Activated CD4-positive, alpha-beta T cell treated with anti-CD3 and anti-CD28 coated beads for 48 hours (primary cell): ENCODE data around the gene HPS1.

Source experiments
- DNase-seq: peaks from one replicate; pipeline ENCODE4 v3.0.0-alpha.2; 2020

The HPS1 gene

DNA sequence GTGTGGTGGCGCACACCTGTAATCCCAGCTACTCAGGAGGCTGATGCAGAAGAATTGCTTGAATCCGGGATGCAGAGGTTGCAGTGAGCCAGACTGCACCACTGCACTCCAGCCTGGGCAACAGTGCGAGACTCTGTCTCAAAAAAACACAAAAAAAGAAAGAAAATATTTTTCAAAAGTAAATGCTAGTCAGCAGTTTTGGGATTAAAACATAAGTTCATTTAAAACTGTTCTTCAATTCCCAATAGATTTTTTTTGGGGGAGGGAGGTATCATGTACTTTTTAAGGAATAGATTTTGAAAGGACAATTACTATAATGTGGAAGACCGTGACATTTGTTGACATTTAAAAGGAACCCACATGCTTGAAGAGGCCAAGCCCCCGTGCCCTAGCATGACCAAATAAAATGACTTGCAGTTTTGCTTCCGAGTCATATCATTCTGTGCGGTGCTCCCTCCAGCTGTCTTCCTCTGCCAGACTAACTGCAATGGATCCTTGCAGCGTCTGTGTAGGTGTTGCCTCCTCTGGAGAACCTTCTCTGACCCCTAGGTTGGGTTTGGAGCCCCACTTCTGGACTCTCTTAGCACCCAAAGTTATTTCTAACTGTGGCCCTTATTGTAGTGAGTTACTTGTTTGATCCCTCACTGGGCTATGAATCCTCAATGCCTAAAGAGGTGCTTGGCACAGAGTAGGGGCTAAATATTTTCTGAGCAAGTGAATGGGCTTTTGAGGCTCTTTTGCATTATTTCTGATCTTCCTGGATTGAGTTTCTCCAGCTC lies 17.4 kb upstream of the HPS1 start:
- DNase-seq, result no peak

DNA sequence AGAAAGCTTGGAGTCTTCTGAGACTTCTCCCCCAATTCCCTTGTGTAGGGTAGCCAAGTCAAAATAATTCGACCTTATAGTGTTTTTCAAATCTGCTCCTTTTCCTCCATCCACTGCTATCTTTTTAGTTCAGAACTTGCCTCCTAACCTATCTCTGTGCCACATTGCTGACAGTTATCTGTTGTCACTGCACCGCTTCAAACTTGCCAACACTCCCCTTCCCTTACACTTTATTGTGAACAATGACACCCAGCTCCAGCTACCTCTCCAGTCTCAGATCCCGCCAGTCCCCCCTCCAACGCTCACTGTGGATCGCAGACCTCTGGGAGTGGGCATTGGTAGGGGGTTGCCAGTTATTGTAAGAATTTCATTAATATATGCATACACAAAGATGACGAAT lies 16.3 kb upstream of the HPS1 start:
- DNase-seq, result no peak

GRCh38 chr10:98461500-98461842 lies 14.7 kb upstream of the HPS1 start:
- DNase-seq, result no peak

DNA sequence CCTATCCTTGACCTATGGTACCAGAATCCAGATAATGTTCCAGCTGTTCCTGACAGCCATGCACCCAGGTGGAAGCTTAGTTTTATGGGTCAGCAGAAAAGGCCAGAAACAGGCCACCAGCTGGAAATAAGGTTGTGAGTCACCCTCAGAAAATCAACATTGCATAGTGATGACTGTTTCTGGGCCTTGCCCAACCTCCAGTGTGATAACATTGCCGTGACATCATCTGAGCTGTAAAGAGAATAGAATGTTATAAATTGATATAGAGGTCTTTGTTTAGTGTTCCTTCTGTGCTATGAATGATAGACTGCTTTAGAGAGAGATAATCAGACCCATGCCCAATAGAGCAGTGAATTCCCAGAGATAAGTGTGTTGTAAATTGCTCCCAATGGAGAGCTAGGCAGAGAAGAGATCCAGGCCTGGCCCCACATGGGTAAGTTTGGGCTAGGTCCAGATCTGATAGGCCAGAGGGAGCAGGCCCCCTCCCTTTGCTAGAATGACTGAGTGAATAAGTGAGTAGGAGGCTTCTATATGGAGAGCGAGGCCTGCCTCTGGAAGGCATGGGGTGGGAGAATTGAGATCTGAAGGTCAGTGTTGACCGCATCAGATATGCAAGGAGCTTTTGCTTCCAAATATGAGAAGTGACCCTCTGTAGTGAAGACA lies 14.2 kb upstream of the HPS1 start:
- DNase-seq, result no peak

- no peak for DNase-seq
Observed at GRCh38 chr10:98458809-98459784, 12.4 kb upstream of the HPS1 start.

DNA sequence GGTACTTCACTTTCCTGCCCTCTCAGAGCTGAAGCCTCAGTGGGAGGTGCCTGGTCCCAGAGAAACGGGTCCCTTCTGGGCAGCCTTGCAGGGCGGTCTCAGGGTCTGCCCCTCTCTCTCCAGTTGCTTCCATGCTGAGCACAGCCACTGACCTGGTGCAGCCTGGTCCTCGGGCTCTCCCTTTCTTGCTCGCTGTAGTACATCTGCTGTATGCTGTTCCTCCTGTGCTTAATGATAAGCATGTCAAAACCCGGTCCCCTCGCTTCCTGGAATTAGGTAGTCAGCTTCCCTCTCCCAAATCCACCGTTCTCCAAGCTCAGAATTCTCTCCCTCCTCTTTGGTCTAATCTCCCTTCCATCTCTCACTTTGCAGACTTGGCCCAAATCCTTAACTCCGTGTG lies 11.0 kb upstream of the HPS1 start:
- no peak for DNase-seq

DNA sequence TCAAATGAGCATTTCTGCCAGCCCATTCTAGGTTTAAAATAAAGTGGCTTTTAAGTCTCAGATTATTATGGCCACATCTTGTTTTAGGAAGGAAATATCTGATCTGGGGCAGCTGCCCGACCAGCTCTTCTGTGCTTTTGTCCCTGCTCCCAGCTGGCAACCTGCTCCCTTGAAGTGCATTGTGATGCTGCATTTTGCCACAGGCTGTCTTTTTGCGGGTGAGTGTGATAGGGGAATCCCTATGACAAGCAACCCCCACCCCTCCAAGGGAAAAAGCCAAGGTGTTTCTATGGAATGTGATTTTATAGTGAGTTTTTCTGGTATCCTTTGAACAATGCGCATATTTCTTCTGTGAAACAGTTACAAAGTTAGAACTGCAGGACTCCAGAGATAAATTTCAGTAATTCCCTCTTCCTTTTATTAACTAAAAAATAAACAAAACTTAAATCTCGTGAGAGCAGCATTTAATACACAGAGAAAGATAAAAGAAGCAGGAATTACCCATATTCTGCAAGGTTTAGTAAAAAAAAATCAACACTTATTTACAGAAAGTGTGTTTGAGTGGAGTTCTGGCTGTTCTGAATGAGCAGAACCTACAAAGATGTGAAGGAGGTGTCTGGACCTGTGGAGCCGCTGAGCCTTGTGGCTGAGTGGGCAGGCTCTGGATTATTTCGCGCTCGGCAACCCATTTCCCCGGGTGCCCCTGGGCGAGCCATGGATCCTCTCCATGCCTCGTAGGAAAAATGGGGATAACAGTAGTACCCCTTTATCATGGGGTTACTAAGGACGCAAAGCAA lies 10.1 kb upstream of the HPS1 start:
- no peak for DNase-seq

DNA sequence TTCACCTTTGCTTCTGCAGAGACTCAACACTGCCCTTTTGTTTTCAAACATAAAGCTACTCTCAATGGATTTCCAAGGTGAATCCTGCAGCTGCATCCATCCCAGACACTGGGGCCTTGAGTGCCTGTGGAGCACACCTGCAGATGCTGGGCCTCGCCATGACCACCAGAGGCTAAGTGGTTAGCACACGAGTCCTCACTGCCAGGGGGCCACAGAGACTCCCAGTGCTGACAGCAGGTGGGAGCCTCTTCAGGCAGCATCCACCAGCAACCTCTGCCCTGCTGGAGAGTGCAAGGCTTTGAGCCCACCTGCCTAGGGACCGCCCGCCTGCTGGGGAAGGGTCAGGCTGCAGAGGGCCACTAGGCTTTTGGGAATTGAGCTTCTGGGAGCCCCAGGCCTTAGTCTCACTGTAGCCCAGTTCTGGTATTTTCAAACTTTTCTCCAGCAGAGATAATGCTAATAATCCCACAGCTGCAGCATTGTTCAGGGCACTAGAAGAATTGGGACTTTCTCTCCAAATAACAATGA lies 9.4 kb upstream of the HPS1 start:
- DNase-seq, result no peak

DNA sequence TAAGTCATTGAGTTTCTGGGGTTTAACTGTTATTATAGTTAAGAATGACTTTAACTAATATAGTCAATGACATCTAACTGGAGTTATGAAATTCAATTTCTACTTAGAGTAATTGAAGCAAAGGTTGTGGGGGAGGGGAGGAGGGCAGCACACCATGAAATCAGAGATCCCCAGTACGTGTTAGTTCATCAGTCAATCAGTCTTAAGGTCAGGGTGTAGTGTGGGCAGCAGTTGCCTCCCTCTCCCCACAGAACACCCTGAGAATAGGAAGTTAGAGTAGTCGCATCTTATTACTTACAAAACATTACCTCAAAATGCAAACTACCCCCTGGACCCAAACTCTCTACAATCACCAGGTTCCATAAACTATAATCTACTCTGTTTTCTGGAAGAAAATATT lies 7.0 kb upstream of the HPS1 start:
- no peak for DNase-seq

- DNase-seq, result no peak
Observed at GRCh38 chr10:98450618-98451017, 3.9 kb upstream of the HPS1 start.

DNA sequence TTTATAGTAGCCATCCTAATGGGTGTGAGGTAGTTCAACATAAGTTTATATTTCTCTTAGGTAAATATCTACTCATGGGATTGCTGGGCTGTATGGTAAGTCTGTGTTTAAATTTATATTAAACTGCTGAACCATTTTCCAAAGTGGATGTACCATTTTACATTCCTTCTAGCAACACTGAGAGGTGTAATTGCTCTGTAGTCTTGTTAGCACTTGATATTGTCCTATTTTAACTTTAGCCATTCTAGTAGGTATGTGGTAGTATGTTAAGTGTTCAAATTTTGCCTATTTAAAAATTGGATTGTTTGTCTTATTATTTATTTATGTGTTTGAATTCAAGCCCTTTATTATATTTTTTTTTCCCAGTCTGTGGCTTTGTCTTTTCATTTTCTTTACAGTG lies 2.6 kb upstream of the HPS1 start:
- DNase-seq, result no peak

- peak; percentile 54 for DNase-seq
Observed at GRCh38 chr10:98446151-98446660, 529 bp downstream of the HPS1 start.

GRCh38 chr10:98445200-98445812 lies 1.4 kb downstream of the HPS1 start:
- DNase-seq, result no peak

- no peak for DNase-seq
Observed at GRCh38 chr10:98444314-98445006, 2.3 kb downstream of the HPS1 start.

DNA sequence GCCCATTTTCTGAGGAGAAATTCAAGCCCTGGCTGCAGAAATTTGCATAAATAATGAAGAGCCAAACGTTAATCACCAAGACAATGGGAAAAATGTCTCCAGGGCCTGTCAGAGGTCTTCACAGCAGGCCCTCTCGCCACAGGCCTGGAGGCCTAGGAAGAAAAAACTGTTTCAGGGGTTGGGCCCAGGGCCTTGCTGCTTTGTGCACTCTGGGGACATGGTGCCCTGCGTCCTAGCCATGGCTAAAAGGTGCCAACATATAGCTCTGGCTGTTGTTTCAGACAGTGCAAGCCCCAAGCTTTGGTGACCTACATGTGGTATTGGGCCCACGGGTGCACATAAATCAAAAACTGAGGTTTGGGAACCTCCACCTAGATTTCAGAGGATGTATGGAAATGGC lies 8.0 kb downstream of the HPS1 start:
- DNase-seq, result no peak

DNA sequence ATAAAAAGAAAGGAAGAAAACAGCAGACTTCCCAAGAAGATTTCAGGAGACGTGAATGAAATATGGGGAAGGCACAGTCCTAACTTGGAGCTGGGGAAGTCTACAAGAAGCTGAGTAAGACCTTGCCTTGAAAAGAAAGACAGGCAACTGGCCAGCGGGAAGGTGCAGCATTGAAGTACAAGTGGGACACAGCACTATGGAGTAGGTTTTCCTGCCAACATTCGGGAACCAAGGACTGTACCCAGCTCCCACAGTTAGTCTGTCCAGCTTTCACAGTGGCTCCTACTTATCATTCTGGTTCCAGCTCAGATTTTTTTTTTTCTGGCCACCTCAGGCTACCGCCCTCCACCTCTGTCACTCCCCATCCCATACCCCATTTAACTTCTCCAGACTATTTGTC lies 10.0 kb downstream of the HPS1 start:
- DNase-seq, result no peak

GRCh38 chr10:98435178-98435577 lies 11.6 kb downstream of the HPS1 start:
- no peak for DNase-seq

DNA sequence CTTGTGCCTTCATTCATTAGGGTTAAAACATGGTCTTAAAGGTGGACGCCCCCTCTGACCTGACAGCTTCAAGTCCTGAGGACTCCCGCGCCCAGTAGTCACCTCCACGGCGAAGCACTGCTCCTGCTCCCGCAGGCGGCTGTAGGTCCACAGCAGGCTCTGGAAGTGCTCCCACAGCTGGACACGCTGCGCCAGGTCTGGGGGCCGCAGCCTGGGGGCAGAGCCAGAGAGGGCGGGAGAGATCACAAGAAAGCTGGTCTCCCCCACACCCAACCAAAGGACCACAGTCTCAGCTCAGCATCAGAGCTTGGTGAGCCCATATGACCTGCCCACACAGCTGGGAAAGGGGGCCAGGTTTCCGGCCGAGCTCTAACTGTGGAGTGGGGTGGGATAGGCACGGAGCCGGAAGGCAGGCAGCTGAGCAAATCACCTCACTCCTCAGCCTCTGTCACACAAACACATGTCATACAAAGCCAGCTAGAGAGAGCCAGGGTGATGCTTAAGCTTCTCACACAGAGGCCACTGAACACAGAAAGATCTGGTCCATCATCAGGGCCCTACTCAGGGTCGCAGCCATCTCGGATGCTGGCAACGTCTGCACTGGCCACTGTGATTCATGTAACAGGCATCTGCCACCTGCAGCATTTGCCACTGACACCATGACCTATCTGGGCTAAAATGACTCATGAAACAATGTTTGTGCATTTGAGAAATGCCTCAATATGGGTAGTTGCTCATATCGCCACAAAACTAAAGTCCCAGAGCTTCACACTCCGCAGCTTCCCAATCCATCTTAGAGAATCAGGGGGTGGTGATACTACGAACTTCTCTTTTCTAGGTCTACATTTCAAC lies 12.6 kb downstream of the HPS1 start:
- DNase-seq, result no peak

- DNase-seq, result no peak
Observed at GRCh38 chr10:98433371-98433770, 13.4 kb downstream of the HPS1 start.

DNA sequence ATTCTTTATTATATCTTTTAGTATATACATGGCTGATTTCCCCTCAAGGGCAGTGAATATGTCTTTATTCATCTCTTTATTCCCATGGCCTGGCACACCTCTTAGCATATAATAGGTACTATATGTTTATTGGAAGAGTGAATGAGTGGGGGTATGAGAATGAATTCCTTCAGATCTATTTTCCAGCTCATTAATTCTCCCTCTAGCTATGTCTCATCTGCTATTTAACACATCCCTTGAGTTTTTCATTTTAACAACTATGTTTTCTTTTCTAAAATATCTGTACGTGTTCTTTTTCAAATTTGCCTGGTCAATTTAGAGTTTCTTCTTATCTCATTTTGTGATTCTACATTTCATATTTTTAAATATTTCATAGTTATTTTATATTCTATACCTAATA lies 14.4 kb downstream of the HPS1 start:
- no peak for DNase-seq
